ENCODE measurements around the gene IL32.

IL32 gene

GRCh38 chr16:3088450-3088849 is 23.0 kb downstream of the IL32 start:
- no peak for TF ChIP-seq CTCF (IDR thresholded peaks at IDR 0.05; ENCODE audit: insufficient read depth, low read length, missing control alignments)
- CTCF ChIA-PET: interaction anchor here (0.9 to 1.6 kb wide), 3 partner anchors 12 to 57 kb away, joined by 3 to 4 read pairs (median 4); no protein-coding TSS in a partner anchor
- no peak for DNase-seq (ENCODE audit: low read depth, low spot score)
- no peak overlapping the region for H3K4me3 ChIP-seq (ENCODE audit: low read depth, low read length)
- POLR2A ChIA-PET: no interaction called here

- DNase-seq (ENCODE audit: low read depth, low spot score): no peak
- ChIA-PET CTCF (interaction anchor here (0.9 to 1.6 kb wide), 4 partner anchors 11 to 58 kb away, joined by 3 to 4 read pairs (median 4); no protein-coding TSS in a partner anchor), POLR2A (interaction anchor here (0.6 kb wide), 1 partner anchor 44 kb away, joined by 3 read pairs; no protein-coding TSS in a partner anchor)
- no peak overlapping the region for H3K4me3 ChIP-seq (ENCODE audit: low read depth, low read length)
- no peak for TF ChIP-seq CTCF (IDR thresholded peaks at IDR 0.05; ENCODE audit: insufficient read depth, low read length, missing control alignments)
These were observed 23.7 kb downstream of the IL32 start for GRCh38 chr16:3088925-3089716.

- CTCF ChIA-PET: interaction anchor here (0.9 to 1.6 kb wide), 3 partner anchors 11 to 58 kb away, joined by 3 to 4 read pairs (median 4); no protein-coding TSS in a partner anchor
- H3K4me3 ChIP-seq (ENCODE audit: low read depth, low read length): no peak overlapping the region
- POLR2A ChIA-PET: interaction anchor here (0.6 kb wide), 1 partner anchor 43 kb away, joined by 3 read pairs; no protein-coding TSS in a partner anchor
- TF ChIP-seq CTCF (IDR thresholded peaks at IDR 0.05; ENCODE audit: insufficient read depth, low read length, missing control alignments): no peak
- no peak for DNase-seq (ENCODE audit: low read depth, low spot score)
These were observed 24.5 kb downstream of the IL32 start for GRCh38 chr16:3089717-3090592.

GRCh38 chr16:3091551-3091950 is 26.1 kb downstream of the IL32 start:
- no peak overlapping the region for H3K4me3 ChIP-seq (ENCODE audit: low read depth, low read length)
- POLR2A ChIA-PET: no interaction called here
- CTCF ChIA-PET: interaction anchor here (0.8 to 1.1 kb wide), 4 partner anchors 11 to 38 kb away, joined by 3 to 4 read pairs (median 3); no protein-coding TSS in a partner anchor
- TF ChIP-seq CTCF (IDR thresholded peaks at IDR 0.05; ENCODE audit: insufficient read depth, low read length, missing control alignments): no peak
- DNase-seq (ENCODE audit: low read depth, low spot score): no peak

GRCh38 chr16:3092501-3092941 is 27.1 kb downstream of the IL32 start:
- POLR2A ChIA-PET: no interaction called here
- no peak overlapping the region for H3K4me3 ChIP-seq (ENCODE audit: low read depth, low read length)
- no peak for DNase-seq (ENCODE audit: low read depth, low spot score)
- CTCF ChIA-PET: interaction anchor here (1.0 to 2.3 kb wide), 3 partner anchors 8 to 37 kb away, joined by 4 to 10 read pairs (median 8); no protein-coding TSS in a partner anchor
- no peak for TF ChIP-seq CTCF (IDR thresholded peaks at IDR 0.05; ENCODE audit: insufficient read depth, low read length, missing control alignments)
